ENCODE results near the gene CRIP3.

- TF ChIP-seq CTCF (conservative IDR thresholded peaks at IDR 0.05) (no peak), EZH2 (IDR thresholded peaks at IDR 0.05; ENCODE audit: low read depth) (no peak)
These were observed 47.8 kb downstream of the CRIP3 start for GRCh38 chr6:43260791-43261190.

All from PC-9 (cell line).